HepG2 (cell line): ENCODE data around the gene VAMP5. TPM values are rescaled to one million over a fixed set of nuclear protein-coding genes. Genes with fewer than 3 reads are reported as not detected.
A peak's percentile ranks its signal among the peaks of the same experiment; 100 is the strongest.

Experiments
- ETV6 ChIP-seq: sonication (generic); formaldehyde crosslinking; conservative IDR thresholded peaks from 2 replicates; pipeline ENCODE4 v1.4.0; 2020; ENCODE audit warnings: missing genetic modification reagents
- HES4 ChIP-seq: sonication (generic); formaldehyde crosslinking; IDR thresholded peaks from 2 replicates; pipeline ENCODE4 v1.9.0; 2021; ENCODE audit warnings: mild to moderate bottlenecking, missing genetic modification reagents, borderline replicate concordance
- JUNB ChIP-seq: sonication (generic); formaldehyde crosslinking; IDR thresholded peaks from 2 replicates; pipeline ENCODE4 v1.8.0; 2022; ENCODE audit warnings: missing genetic modification reagents, mild to moderate bottlenecking, borderline replicate concordance
- NFIB ChIP-seq: sonication (generic); formaldehyde crosslinking; IDR thresholded peaks from 2 replicates; pipeline ENCODE4 v1.9.0; 2021; ENCODE audit warnings: missing genetic modification reagents, mild to moderate bottlenecking, borderline replicate concordance
- POGZ ChIP-seq: sonication (generic); formaldehyde crosslinking; IDR thresholded peaks from 2 replicates; pipeline ENCODE4 v1.4.0; 2020; ENCODE audit warnings: mild to moderate bottlenecking, missing genetic modification reagents
- POLR2AphosphoS5 ChIP-seq: IDR thresholded peaks from 2 replicates; pipeline ENCODE4 v1.6.1; 2012; ENCODE audit warnings: low read depth, low read length
- PPARG ChIP-seq: conservative IDR thresholded peaks from 2 replicates; pipeline ENCODE4 v1.6.1; 2016; ENCODE audit warnings: missing biosample characterization, missing genetic modification reagents
- RBAK ChIP-seq: sonication (generic); formaldehyde crosslinking; IDR thresholded peaks from 2 replicates; pipeline ENCODE4 v1.5.1; 2020; ENCODE audit warnings: mild to moderate bottlenecking, missing genetic modification reagents
- RFXAP ChIP-seq: sonication (generic); formaldehyde crosslinking; IDR thresholded peaks from 2 replicates; pipeline ENCODE4 v1.4.0; 2020; ENCODE audit warnings: missing genetic modification reagents, borderline replicate concordance
- SNAPC2 ChIP-seq: sonication (generic); formaldehyde crosslinking; IDR thresholded peaks from 2 replicates; pipeline ENCODE4 v1.8.1; 2022; ENCODE audit warnings: mild to moderate bottlenecking, missing genetic modification reagents
- TCF7L2 ChIP-seq: IDR thresholded peaks from 2 replicates; pipeline ENCODE4 v1.6.1; 2011; ENCODE audit warnings: mild to moderate bottlenecking, low read depth, low read length, moderate library complexity
- TGIF2 ChIP-seq: IDR thresholded peaks from 2 replicates; pipeline ENCODE4 v1.6.1; 2016; ENCODE audit warnings: control low read depth, missing compliant biosample characterization
- ZFYVE20 ChIP-seq: sonication (generic); formaldehyde crosslinking; IDR thresholded peaks from 2 replicates; pipeline ENCODE4 v1.8.0; 2023; ENCODE audit warnings: low read depth, mild to moderate bottlenecking, moderate library complexity, missing genetic modification reagents, borderline replicate concordance
- ZNF30 ChIP-seq: sonication (generic); formaldehyde crosslinking; IDR thresholded peaks from 2 replicates; pipeline ENCODE4 v1.5.0; 2020; ENCODE audit warnings: mild to moderate bottlenecking, missing genetic modification reagents
- ZNF432 ChIP-seq: sonication (generic); formaldehyde crosslinking; IDR thresholded peaks from 2 replicates; pipeline ENCODE4 v1.5.0; 2020; ENCODE audit warnings: missing genetic modification reagents, mild to moderate bottlenecking, borderline replicate concordance
- ZNF547 ChIP-seq: sonication (generic); formaldehyde crosslinking; IDR thresholded peaks from 2 replicates; pipeline ENCODE4 v1.5.1; 2020; ENCODE audit warnings: mild to moderate bottlenecking, missing genetic modification reagents
- ZNF660 ChIP-seq: sonication (generic); formaldehyde crosslinking; IDR thresholded peaks from 2 replicates; pipeline ENCODE4 v1.5.1; 2020; ENCODE audit warnings: mild to moderate bottlenecking, low read depth, missing genetic modification reagents, borderline replicate concordance
- ZNF724P ChIP-seq: sonication (generic); formaldehyde crosslinking; IDR thresholded peaks from 2 replicates; pipeline ENCODE4 v1.8.0; 2022; ENCODE audit warnings: missing genetic modification reagents, borderline replicate concordance
- ZNF768 ChIP-seq: sonication (generic); formaldehyde crosslinking; IDR thresholded peaks from 2 replicates; pipeline ENCODE4 v1.4.0; 2020; ENCODE audit warnings: missing genetic modification reagents
- polyA plus RNA-seq, 8 experiments: library from polyadenylated mRNA; depleted of rRNA in 3 of 8; stranded (reverse) in 7 of 8; unstranded in 1 of 8; fragments of >200 nt; fragmentation: Illumina TruSeq in 4 of 8; extraction: Trizol in 4 of 8; gene quantifications; 2 replicates each; pipeline versions ENCODE4 v1.2.1 to v1.2.3, GENCODE V29; 2011 to 2016; ENCODE audit warnings: low read depth in 4 of 8, missing spikeins in 1 of 8, mixed read lengths in 1 of 8; ENCODE audit not compliant: insufficient read depth in 1 of 8
- total RNA-seq, 5 experiments: library from RNA; depleted of rRNA; stranded (reverse); fragments of >200 nt; fragmentation: Illumina TruSeq; extraction: Trizol; gene quantifications; 2 replicates each; pipeline ENCODE4 v1.2.3, GENCODE V29; 2016; ENCODE audit warnings: low read depth in 1 of 5
- TF ChIP-seq, protein P1 (sequence below), 2 experiments: sonication (generic) in 1 of 2; formaldehyde crosslinking in 1 of 2; IDR thresholded peaks; 2 replicates each; pipeline versions ENCODE4 v1.4.0 to v1.6.1; 2016 to 2020; ENCODE audit warnings: borderline replicate concordance in 1 of 2, low read depth in 1 of 2, mild to moderate bottlenecking in 1 of 2, missing genetic modification reagents in 1 of 2
- TF ChIP-seq, protein P2 (sequence below): sonication (generic); formaldehyde crosslinking; IDR thresholded peaks from 2 replicates; pipeline ENCODE4 v1.8.1; 2023; ENCODE audit warnings: missing genetic modification reagents, mild to moderate bottlenecking, borderline replicate concordance
- TF ChIP-seq, protein P3 (sequence below): sonication (generic); formaldehyde crosslinking; IDR thresholded peaks from 2 replicates; pipeline ENCODE4 v1.9.0; 2021; ENCODE audit warnings: missing genetic modification reagents, mild to moderate bottlenecking, borderline replicate concordance
- TF ChIP-seq, protein P4 (sequence below): sonication (generic); formaldehyde crosslinking; IDR thresholded peaks from 2 replicates; pipeline ENCODE4 v1.8.1; 2023; ENCODE audit warnings: mild to moderate bottlenecking, missing genetic modification reagents, borderline replicate concordance

The VAMP5 gene
- total and polyA plus RNA-seq, 2 of the 13 experiments (the other 11 are each of a cell fraction or from before 2014, with no cell fraction given) = 7.2 to 56.7 TPM

DNA sequence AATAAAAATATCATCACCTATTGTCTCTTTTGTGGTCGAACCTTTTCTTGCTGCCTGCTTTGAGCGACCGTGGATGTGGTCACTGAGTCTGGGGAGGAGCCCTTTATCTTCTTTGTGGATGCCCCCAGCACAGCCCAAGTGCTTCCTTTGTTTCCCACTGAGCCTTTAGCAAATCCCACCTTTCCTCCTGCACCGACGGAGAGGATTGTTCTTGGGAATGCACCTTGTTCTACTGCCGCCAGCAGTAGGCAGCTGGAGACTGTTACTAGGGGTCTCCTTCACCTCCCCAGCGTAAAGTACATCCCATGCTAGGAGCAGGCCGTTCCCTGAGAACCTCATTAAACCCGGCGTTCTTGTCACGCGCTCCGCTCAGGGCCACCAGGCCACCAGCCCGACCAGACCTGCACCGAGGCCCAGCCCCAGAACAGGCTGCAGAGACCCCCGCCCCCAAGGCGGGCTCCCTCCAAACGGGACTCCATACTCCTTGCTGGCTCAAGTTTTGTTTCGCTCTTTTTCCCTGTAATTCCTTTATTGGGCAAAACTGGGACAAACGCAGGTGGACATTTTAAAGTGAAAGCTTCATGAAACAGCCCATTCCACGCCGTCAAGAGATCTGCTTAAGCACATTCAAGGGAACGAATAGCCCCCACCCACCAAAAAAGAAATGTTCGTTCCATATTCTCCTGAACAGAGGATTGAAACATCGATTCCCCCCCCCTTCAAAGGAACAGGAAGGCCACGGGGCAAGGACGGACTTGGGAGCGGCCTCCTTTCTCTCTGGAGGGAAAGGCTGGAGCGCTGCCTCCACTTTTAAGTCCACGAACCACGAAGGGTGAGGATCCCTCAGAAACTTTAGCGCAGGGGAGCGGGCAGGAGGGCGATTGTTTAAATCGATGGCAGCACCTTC, 46.4 kb upstream of the VAMP5 start (continued):
- TF ChIP-seq, protein P1, sequence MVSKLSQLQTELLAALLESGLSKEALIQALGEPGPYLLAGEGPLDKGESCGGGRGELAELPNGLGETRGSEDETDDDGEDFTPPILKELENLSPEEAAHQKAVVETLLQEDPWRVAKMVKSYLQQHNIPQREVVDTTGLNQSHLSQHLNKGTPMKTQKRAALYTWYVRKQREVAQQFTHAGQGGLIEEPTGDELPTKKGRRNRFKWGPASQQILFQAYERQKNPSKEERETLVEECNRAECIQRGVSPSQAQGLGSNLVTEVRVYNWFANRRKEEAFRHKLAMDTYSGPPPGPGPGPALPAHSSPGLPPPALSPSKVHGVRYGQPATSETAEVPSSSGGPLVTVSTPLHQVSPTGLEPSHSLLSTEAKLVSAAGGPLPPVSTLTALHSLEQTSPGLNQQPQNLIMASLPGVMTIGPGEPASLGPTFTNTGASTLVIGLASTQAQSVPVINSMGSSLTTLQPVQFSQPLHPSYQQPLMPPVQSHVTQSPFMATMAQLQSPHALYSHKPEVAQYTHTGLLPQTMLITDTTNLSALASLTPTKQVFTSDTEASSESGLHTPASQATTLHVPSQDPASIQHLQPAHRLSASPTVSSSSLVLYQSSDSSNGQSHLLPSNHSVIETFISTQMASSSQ (IDR thresholded peaks at IDR 0.05; ENCODE audit: low read depth) = no peak
- TF ChIP-seq, protein P1 (CRISPR knock-in tag; IDR thresholded peaks at IDR 0.05; ENCODE audit: borderline replicate concordance) = no peak
- TF ChIP-seq ZFYVE20 (CRISPR knock-in tag) (no peak), ZNF547 (CRISPR knock-in tag) (no peak), ZNF724P (CRISPR knock-in tag) (no peak), SNAPC2 (CRISPR knock-in tag) (0 out of 2 replicates have a peak, but pooled peaks have one; percentile 17), PPARG (CRISPR knock-in tag) (no peak; the same call in 1 of the 2 replicates), HES4 (no peak), POGZ (CRISPR knock-in tag) (peak; percentile 27; the same call in 1 of the 2 replicates), ZNF768 (CRISPR knock-in tag) (peak; percentile 63; the same call in 1 of the 2 replicates), ZNF30 (no peak), RBAK (no peak), NFIB (CRISPR knock-in tag) (no peak), TGIF2 (CRISPR knock-in tag) (no peak), RFXAP (CRISPR knock-in tag) (peak; percentile 64; the same call in 1 of the 2 replicates), ZNF660 (CRISPR knock-in tag) (no peak), ETV6 (peak; percentile 72), TCF7L2 (no peak), POLR2AphosphoS5 (peak; percentile 86), JUNB (CRISPR knock-in tag) (no peak), ZNF432 (CRISPR knock-in tag) (no peak)
- TF ChIP-seq, protein P2, sequence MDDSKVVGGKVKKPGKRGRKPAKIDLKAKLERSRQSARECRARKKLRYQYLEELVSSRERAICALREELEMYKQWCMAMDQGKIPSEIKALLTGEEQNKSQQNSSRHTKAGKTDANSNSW (CRISPR knock-in tag) = no peak
- TF ChIP-seq, protein P3, sequence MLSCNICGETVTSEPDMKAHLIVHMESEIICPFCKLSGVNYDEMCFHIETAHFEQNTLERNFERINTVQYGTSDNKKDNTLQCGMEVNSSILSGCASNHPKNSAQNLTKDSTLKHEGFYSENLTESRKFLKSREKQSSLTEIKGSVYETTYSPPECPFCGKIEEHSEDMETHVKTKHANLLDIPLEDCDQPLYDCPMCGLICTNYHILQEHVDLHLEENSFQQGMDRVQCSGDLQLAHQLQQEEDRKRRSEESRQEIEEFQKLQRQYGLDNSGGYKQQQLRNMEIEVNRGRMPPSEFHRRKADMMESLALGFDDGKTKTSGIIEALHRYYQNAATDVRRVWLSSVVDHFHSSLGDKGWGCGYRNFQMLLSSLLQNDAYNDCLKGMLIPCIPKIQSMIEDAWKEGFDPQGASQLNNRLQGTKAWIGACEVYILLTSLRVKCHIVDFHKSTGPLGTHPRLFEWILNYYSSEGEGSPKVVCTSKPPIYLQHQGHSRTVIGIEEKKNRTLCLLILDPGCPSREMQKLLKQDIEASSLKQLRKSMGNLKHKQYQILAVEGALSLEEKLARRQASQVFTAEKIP (CRISPR knock-in tag) = no peak
- TF ChIP-seq, protein P4, sequence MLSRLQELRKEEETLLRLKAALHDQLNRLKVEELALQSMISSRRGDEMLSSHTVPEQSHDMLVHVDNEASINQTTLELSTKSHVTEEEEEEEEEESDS (CRISPR knock-in tag) = no peak
